ENCODE measurements around the gene UBE2J2. TPM values are rescaled to one million over a fixed set of nuclear protein-coding genes. Genes with fewer than 3 reads are reported as not detected.

UBE2J2 gene
- total and polyA plus RNA-seq, 2 of the 4 experiments (the other 2 are of a cell fraction), result 20.6 to 67.5 TPM

DNA sequence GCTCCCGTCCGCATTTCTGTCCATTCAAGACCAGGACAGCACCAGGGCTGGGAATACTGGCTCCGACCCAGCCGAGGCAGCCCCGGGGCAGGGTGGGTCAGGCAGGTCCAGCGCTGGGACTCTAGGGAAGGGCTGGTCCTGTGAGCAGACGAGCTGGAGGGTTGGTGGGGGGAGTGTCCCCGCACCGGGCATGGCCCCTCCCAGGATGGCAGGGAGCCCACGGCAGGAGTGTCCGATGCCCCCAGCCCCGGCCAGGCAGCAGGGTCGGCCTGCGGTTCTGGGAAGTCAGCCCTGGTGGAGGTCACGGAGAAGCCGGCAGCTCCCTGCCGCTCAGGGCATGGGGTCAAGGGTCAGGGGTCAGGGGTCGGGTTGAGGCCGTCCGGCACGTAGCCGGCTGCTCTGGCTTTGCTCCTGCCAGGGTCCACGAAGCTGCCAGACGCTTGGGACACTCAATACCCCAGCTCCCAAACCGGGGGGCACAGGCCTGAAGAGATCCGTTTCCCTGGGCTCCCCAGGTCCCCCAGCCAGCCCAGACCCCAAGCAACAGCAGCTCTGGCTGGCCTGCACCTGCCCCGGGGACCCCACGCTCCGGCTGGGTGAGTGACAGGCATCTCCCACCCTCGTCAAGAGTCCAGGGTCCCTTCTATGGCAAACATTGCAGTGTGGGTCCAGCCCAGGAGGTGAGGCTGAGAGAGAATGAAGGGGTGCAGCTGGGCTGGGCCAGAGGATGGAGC is 33.9 kb downstream of the UBE2J2 start:
- H2AK9ac ChIP-seq (replicated peaks; ENCODE audit: low read depth, low read length, poor library complexity), result peak overlapping the region; percentile 5
- no peak overlapping the region for H2BK20ac ChIP-seq (ENCODE audit: low read depth, low read length)
- in situ Hi-C loops (cut with MboI; ENCODE audit: low sequenced_read_pairs) (no loop called here), intact Hi-C loops (cut with micrococcal nuclease) (no loop called here), dilution Hi-C loops (cut with HindIII; ENCODE audit: low sequenced_read_pairs, unreplicated experiment) (no loop called here)
- peak overlapping the region; percentile 16; the same call in 1 of the 2 replicates for H2AK5ac ChIP-seq (ENCODE audit: low read depth, low read length)
- ATAC-seq (ENCODE audit: low read depth) (no peak), DNase-seq (no peak)
- no peak overlapping the region for H3K23ac ChIP-seq (ENCODE audit: low read depth, low read length)
- TF ChIP-seq RCOR1 (IDR thresholded peaks at IDR 0.05; ENCODE audit: insufficient replicate concordance, low read length), result no peak
- TF ChIP-seq FOS (IDR thresholded peaks at IDR 0.05; ENCODE audit: low read depth, low read length), result no peak
- TF ChIP-seq, protein P1, sequence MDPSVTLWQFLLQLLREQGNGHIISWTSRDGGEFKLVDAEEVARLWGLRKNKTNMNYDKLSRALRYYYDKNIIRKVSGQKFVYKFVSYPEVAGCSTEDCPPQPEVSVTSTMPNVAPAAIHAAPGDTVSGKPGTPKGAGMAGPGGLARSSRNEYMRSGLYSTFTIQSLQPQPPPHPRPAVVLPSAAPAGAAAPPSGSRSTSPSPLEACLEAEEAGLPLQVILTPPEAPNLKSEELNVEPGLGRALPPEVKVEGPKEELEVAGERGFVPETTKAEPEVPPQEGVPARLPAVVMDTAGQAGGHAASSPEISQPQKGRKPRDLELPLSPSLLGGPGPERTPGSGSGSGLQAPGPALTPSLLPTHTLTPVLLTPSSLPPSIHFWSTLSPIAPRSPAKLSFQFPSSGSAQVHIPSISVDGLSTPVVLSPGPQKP (IDR thresholded peaks at IDR 0.05; ENCODE audit: borderline replicate concordance, low read depth, low read length), result no peak
- no peak for TF ChIP-seq CHD1 (IDR thresholded peaks at IDR 0.05; ENCODE audit: low read depth, low read length)
- no peak for TF ChIP-seq BHLHE40 (IDR thresholded peaks at IDR 0.05; ENCODE audit: low read depth, low read length)
- TF ChIP-seq RFX5 (IDR thresholded peaks at IDR 0.05; ENCODE audit: low read depth, low read length), result no peak
- no peak for TF ChIP-seq MAZ (IDR thresholded peaks at IDR 0.05; ENCODE audit: borderline replicate concordance, low read depth, low read length)
- TF ChIP-seq MXI1 (IDR thresholded peaks at IDR 0.05; ENCODE audit: borderline replicate concordance, low read depth, low read length), result no peak
- TF ChIP-seq NFE2L2 (IDR thresholded peaks at IDR 0.05; ENCODE audit: low read depth, low read length), result no peak
- TF ChIP-seq, protein P2, sequence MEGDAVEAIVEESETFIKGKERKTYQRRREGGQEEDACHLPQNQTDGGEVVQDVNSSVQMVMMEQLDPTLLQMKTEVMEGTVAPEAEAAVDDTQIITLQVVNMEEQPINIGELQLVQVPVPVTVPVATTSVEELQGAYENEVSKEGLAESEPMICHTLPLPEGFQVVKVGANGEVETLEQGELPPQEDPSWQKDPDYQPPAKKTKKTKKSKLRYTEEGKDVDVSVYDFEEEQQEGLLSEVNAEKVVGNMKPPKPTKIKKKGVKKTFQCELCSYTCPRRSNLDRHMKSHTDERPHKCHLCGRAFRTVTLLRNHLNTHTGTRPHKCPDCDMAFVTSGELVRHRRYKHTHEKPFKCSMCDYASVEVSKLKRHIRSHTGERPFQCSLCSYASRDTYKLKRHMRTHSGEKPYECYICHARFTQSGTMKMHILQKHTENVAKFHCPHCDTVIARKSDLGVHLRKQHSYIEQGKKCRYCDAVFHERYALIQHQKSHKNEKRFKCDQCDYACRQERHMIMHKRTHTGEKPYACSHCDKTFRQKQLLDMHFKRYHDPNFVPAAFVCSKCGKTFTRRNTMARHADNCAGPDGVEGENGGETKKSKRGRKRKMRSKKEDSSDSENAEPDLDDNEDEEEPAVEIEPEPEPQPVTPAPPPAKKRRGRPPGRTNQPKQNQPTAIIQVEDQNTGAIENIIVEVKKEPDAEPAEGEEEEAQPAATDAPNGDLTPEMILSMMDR (conservative IDR thresholded peaks at IDR 0.05; ENCODE audit: low read depth, low read length), result no peak
- TF ChIP-seq POLR2A (IDR thresholded peaks at IDR 0.05; ENCODE audit: low read depth, low read length), result no peak
- no peak for TF ChIP-seq CEBPB (IDR thresholded peaks at IDR 0.05; ENCODE audit: low read depth, low read length)
- TF ChIP-seq, protein P3, sequence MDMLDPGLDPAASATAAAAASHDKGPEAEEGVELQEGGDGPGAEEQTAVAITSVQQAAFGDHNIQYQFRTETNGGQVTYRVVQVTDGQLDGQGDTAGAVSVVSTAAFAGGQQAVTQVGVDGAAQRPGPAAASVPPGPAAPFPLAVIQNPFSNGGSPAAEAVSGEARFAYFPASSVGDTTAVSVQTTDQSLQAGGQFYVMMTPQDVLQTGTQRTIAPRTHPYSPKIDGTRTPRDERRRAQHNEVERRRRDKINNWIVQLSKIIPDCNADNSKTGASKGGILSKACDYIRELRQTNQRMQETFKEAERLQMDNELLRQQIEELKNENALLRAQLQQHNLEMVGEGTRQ (IDR thresholded peaks at IDR 0.05; ENCODE audit: low read depth, low read length), result no peak
- TF ChIP-seq SMC3 (IDR thresholded peaks at IDR 0.05; ENCODE audit: low read depth, low read length), result no peak
- no peak for TF ChIP-seq RAD21 (IDR thresholded peaks at IDR 0.05; ENCODE audit: low read length)
- no peak for TF ChIP-seq MAFK (IDR thresholded peaks at IDR 0.05; ENCODE audit: low read depth, low read length)
- H3K4me3 ChIP-seq (ENCODE audit: insufficient read depth, low read depth, low read length), result no peak overlapping the region
- no peaks in the 10 kb centered on the region for H3K9me3 ChIP-seq (ENCODE audit: control insufficient read depth, insufficient read depth, low read length)
- H3K79me1 ChIP-seq (ENCODE audit: low read depth in 1 of 2, low read length in 2 of 2), result peaks cover 0 to 12% of the 10 kb centered on the region in 2 experiments; a peak in 2 of 4 replicates
- WGBS, 2 experiments (ENCODE audit: extremely low coverage in 2 of 2, insufficient read length in 1 of 2), result 48% methylated on average over 15 of the region's 30 CpGs; no CpG with 5 or more reads in 1 of the 2 experiments
- H3K4me2 ChIP-seq (ENCODE audit: low read depth, low read length), result no peak overlapping the region
- H3K9ac ChIP-seq (ENCODE audit: low read depth, low read length), result no peak overlapping the region
- H2AFZ ChIP-seq (replicated peaks; ENCODE audit: low read length, poor library complexity), result peak overlapping the region; percentile 23
- no peaks in the 10 kb centered on the region for H3K27me3 ChIP-seq (ENCODE audit: control insufficient read depth, insufficient read depth, low read length)
- POLR2A ChIA-PET (ENCODE audit: unreplicated experiment), result no interaction called here
- H4K8ac ChIP-seq (ENCODE audit: low read depth in 2 of 2, low read length in 2 of 2), result no peak overlapping the region
- CTCF ChIA-PET, result no interaction called here
- H2BK15ac ChIP-seq (ENCODE audit: low read depth, low read length), result no peak overlapping the region
- no peak overlapping the region for H4K5ac ChIP-seq (ENCODE audit: low read depth, low read length)
- H3K9me1 ChIP-seq (ENCODE audit: insufficient read depth, low read length), result no peaks in the 10 kb centered on the region
- no peak overlapping the region for H3K56ac ChIP-seq (ENCODE audit: extremely low read depth, insufficient read depth, low read length)
- H3K4me1 ChIP-seq (ENCODE audit: control insufficient read depth, insufficient read depth, low read length), result peaks cover 14% of the 10 kb centered on the region
- H3K18ac ChIP-seq (ENCODE audit: low read depth, low read length), result no peak overlapping the region
- no peak overlapping the region for H2BK120ac ChIP-seq (ENCODE audit: low read depth, low read length)
- no peak overlapping the region for H2BK5ac ChIP-seq (ENCODE audit: low read depth, low read length, poor library complexity, severe bottlenecking)
- no peaks in the 10 kb centered on the region for H4K20me1 ChIP-seq (ENCODE audit: insufficient read depth, low read length)
- no peak overlapping the region for H4K91ac ChIP-seq (ENCODE audit: insufficient read depth, low read depth, low read length)
- no peak overlapping the region for H3K27ac ChIP-seq (ENCODE audit: insufficient read depth, low read length)
- no peak overlapping the region for H3K14ac ChIP-seq (replicated peaks; ENCODE audit: low read depth, low read length)
- peaks cover 2% of the 10 kb centered on the region; the same call in 1 of the 2 replicates for H3K36me3 ChIP-seq (ENCODE audit: control insufficient read depth, insufficient read depth, low read length)
- BruUV-seq (replicated peaks), result no TSS peak
- H3K4ac ChIP-seq (ENCODE audit: low read depth, low read length), result no peak overlapping the region

All from IMR-90 (cell line).